Peyer's patch (tissue), 4 donors: ENCODE results near the gene NUP98. TPM values are rescaled to one million over a fixed set of nuclear protein-coding genes. Genes with fewer than 3 reads are reported as not detected.

ENCODE experiments used
- DNase-seq, 3 donors: peaks; one replicate each; pipeline ENCODE4 v3.0.0-alpha.2; 2017 to 2019
- H3K27ac ChIP-seq, 4 donors: fragments of 200-600 bp; sonication (generic); one replicate each; pipeline ENCODE4 v1.5.1; 2016 to 2019
- H3K27me3 ChIP-seq, 2 donors: fragments of 200-600 bp; sonication (generic); one replicate each; pipeline ENCODE4 v1.5.1; 2019
- H3K36me3 ChIP-seq, 3 donors: fragments of 200-600 bp; sonication (generic); one replicate each; pipeline ENCODE4 v1.5.1; 2016 to 2019
- H3K4me1 ChIP-seq, 4 donors: fragments of 200-600 bp; sonication (generic); one replicate each; pipeline ENCODE4 v1.5.1; 2016 to 2019
- H3K4me3 ChIP-seq, 4 donors: fragments of 200-600 bp; sonication (generic); 1 replicate in 3 of 4; 2 replicates in 1 of 4; pipeline ENCODE4 v1.5.1; 2016 to 2019; ENCODE audit warnings: mild to moderate bottlenecking in 1 of 4
- H3K9me3 ChIP-seq, 4 donors: fragments of 200-600 bp; sonication (generic); one replicate each; pipeline ENCODE4 v1.5.1; 2016 to 2019; ENCODE audit warnings: mild to moderate bottlenecking in 1 of 4
- CTCF ChIP-seq, 6 experiments: fragments of 450-650 bp in 4 of 6; fragments of 200-600 bp in 2 of 6; sonication (generic) in 1 of 6; IDR thresholded peaks; one replicate each; pipeline ENCODE4 v1.5.1; 2017 to 2019; ENCODE audit warnings: antibody characterized with exemption in 6 of 6, mild to moderate bottlenecking in 3 of 6, moderate library complexity in 1 of 6
- POLR2A ChIP-seq, 2 donors: fragments of 450-650 bp; IDR thresholded peaks; one replicate each; pipeline ENCODE4 v1.5.1; 2017; ENCODE audit warnings: antibody characterized with exemption in 2 of 2, mild to moderate bottlenecking in 2 of 2, moderate library complexity in 2 of 2
- total RNA-seq, 4 donors: library from RNA; depleted of rRNA; stranded (reverse); fragments of >200 nt; gene quantifications; one replicate each; pipeline ENCODE4 v1.1.0, GENCODE V29; 2016

The NUP98 gene
- total RNA-seq, 4 donors from 2014 or later = 67.7 to 113 (median 86.8) TPM

DNA sequence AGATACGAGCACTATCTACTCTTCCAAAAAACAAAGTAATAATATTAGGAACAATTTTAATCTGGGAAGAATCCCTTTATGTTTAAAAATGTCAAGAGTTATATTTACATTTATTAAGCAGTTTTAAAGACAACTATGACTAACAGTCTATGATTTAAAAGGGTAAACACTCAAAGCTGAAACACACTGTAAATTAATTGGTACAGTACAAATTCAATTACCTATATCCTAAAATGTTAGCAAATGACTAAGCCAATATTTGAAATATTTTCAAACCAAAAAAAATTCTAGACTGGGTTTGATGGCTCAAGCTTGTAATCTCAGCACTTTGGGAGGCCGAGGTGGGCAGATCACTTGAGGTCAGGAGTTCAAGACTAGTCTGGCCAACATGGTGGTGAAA, 90.2 kb downstream of the NUP98 start:
- Histone ChIP-seq H3K9me3 (no peaks in the 10 kb centered on the region), H3K4me1 (no peaks in the 10 kb centered on the region), H3K4me3 (no peak overlapping the region), H3K27ac (no peak overlapping the region), H3K36me3 (peaks cover 0 to 81% (median 0%) of the 10 kb centered on the region in 3 donors), H3K27me3 (no peaks in the 10 kb centered on the region)
- no peak for DNase-seq
- TF ChIP-seq CTCF (IDR thresholded peaks at IDR 0.05) (no peak), POLR2A (IDR thresholded peaks at IDR 0.05) (no peak)

- DNase-seq = no peak
- Histone ChIP-seq H3K9me3 (no peaks in the 10 kb centered on the region), H3K27me3 (no peaks in the 10 kb centered on the region), H3K36me3 (peaks cover 0 to 77% (median 0%) of the 10 kb centered on the region in 3 donors), H3K27ac (no peak overlapping the region), H3K4me1 (no peaks in the 10 kb centered on the region), H3K4me3 (no peak overlapping the region)
- TF ChIP-seq CTCF (IDR thresholded peaks at IDR 0.05) (no peak), POLR2A (IDR thresholded peaks at IDR 0.05) (no peak)
These were observed 94.0 kb downstream of the NUP98 start for GRCh38 chr11:3703383-3703782.

DNA sequence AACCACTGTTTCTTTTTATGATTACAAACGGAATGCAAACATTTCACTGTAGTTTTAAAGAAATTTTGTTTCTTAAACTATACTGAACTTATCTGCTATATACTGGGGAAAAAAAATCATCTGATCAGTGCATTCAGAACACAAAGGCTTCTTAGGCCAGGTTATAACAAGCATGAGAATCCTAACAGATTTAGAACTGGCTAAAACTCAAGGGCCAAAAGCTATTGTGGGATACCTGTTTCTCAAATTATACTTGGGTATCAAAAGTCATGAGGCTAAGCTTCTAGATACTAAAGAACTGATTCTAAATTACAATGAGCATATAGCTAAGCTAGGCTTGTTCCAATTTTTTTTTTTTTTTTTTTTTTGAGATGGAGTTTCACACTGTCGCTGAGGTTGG, 96.4 kb downstream of the NUP98 start:
- no peaks in the 10 kb centered on the region for H3K9me3 ChIP-seq
- H3K36me3 ChIP-seq = peaks cover 0 to 87% (median 0%) of the 10 kb centered on the region in 3 donors
- H3K27ac ChIP-seq = no peak overlapping the region
- no peaks in the 10 kb centered on the region for H3K27me3 ChIP-seq
- no peak overlapping the region for H3K4me3 ChIP-seq
- DNase-seq = no peak
- no peaks in the 10 kb centered on the region for H3K4me1 ChIP-seq
- TF ChIP-seq POLR2A (IDR thresholded peaks at IDR 0.05) (no peak), CTCF (IDR thresholded peaks at IDR 0.05) (no peak)

GRCh38 chr11:3700410-3700809, 96.9 kb downstream of the NUP98 start:
- no peak overlapping the region for H3K4me3 ChIP-seq
- TF ChIP-seq CTCF (IDR thresholded peaks at IDR 0.05) = no peak
- no peak for TF ChIP-seq POLR2A (IDR thresholded peaks at IDR 0.05)
- no peaks in the 10 kb centered on the region for H3K9me3 ChIP-seq
- DNase-seq = no peak
- peaks cover 0 to 87% (median 0%) of the 10 kb centered on the region in 3 donors for H3K36me3 ChIP-seq
- H3K27me3 ChIP-seq = no peaks in the 10 kb centered on the region
- H3K27ac ChIP-seq = no peak overlapping the region
- H3K4me1 ChIP-seq = no peaks in the 10 kb centered on the region

DNA sequence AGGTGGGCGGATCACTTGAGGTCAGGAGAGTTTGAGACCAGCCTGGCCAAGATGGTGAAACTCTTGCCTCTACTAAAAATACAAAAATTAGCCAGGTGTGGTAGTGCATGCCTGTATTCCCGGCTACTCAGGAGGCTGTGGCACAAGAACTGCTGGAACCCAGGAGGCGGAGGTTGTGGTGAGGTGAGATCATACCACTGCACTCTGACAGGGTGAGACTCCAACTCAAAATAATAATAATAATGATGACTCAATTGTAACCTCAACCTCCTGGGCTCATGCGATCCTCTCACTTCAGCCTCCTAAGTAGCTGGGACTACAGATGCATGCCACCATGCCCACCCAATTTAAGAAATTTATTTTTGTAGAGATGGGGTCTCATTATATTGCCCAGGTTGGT, 110.6 kb downstream of the NUP98 start:
- H3K27ac ChIP-seq = no peak overlapping the region
- H3K4me1 ChIP-seq = no peaks in the 10 kb centered on the region
- TF ChIP-seq CTCF (IDR thresholded peaks at IDR 0.05) (no peak), POLR2A (IDR thresholded peaks at IDR 0.05) (no peak)
- peaks cover 0 to 96% (median 0%) of the 10 kb centered on the region in 3 donors for H3K36me3 ChIP-seq
- DNase-seq = no peak
- no peak overlapping the region for H3K4me3 ChIP-seq
- H3K27me3 ChIP-seq = no peaks in the 10 kb centered on the region
- no peaks in the 10 kb centered on the region for H3K9me3 ChIP-seq

GRCh38 chr11:3685923-3686322, 111.4 kb downstream of the NUP98 start:
- H3K36me3 ChIP-seq = peaks cover 0 to 96% (median 0%) of the 10 kb centered on the region in 3 donors
- no peak for DNase-seq
- H3K27ac ChIP-seq = no peak overlapping the region
- no peak overlapping the region for H3K4me3 ChIP-seq
- H3K9me3 ChIP-seq = no peaks in the 10 kb centered on the region
- no peaks in the 10 kb centered on the region for H3K27me3 ChIP-seq
- no peaks in the 10 kb centered on the region for H3K4me1 ChIP-seq
- no peak for TF ChIP-seq POLR2A (IDR thresholded peaks at IDR 0.05)
- no peak for TF ChIP-seq CTCF (IDR thresholded peaks at IDR 0.05)
